GM12864 (cell line): Measurements from ENCODE around the gene MYH7B.

ENCODE experiments used
- DNase-seq: peaks from one replicate; pipeline ENCODE4 v3.0.0-alpha.2; 2011; ENCODE audit warnings: low read depth
- H3K4me3 ChIP-seq: 2 replicates; pipeline ENCODE4 v1.5.1; 2011; ENCODE audit warnings: mild to moderate bottlenecking, low read depth, low read length, control low read depth
- TF ChIP-seq, protein P1 (sequence below): IDR thresholded peaks from 2 replicates; pipeline ENCODE4 v1.5.1; 2011; ENCODE audit warnings: low read depth, mild to moderate bottlenecking, moderate library complexity, low read length, control low read depth, inconsistent platforms; ENCODE audit errors: missing control alignments

The MYH7B gene

DNA sequence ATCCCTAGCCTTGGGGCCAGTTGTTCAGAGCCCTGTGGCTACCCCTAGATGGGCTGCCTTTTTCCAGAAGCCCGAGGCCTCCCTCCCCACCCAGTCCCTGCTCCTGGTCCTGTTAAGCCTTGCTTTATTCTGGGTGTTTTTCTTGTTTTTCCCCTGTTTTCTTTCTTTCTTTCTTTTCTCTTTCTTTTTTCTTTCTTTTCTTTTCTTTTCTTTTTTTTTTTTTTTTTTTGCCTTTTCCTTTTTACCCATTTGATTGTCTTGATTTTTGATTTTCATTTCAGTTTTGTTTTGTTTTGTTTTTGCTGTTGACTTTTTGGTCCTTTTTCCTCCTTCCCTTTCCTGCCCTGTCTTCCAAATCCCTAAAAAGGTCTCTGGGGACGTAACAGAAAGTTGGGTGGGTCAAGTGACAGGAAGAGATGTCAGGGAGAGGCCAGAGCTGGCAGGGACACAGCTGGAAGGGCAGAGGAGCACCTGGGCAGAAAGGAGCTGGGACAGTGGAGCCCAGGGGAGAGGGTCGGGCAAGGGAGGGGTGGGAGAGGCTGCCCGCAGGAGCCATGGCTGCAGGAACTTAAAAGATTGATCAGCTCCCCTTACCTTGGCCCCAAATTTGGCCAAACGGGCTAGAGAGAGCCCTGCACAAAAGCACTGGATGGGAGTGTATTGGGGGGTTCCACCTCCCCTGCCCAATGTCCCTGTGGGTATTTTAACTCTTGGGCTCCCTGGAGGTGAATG lies 27.6 kb downstream of the MYH7B start:
- DNase-seq: no peak
- TF ChIP-seq, protein P1, sequence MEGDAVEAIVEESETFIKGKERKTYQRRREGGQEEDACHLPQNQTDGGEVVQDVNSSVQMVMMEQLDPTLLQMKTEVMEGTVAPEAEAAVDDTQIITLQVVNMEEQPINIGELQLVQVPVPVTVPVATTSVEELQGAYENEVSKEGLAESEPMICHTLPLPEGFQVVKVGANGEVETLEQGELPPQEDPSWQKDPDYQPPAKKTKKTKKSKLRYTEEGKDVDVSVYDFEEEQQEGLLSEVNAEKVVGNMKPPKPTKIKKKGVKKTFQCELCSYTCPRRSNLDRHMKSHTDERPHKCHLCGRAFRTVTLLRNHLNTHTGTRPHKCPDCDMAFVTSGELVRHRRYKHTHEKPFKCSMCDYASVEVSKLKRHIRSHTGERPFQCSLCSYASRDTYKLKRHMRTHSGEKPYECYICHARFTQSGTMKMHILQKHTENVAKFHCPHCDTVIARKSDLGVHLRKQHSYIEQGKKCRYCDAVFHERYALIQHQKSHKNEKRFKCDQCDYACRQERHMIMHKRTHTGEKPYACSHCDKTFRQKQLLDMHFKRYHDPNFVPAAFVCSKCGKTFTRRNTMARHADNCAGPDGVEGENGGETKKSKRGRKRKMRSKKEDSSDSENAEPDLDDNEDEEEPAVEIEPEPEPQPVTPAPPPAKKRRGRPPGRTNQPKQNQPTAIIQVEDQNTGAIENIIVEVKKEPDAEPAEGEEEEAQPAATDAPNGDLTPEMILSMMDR: no peak
- no peak overlapping the region for H3K4me3 ChIP-seq

DNA sequence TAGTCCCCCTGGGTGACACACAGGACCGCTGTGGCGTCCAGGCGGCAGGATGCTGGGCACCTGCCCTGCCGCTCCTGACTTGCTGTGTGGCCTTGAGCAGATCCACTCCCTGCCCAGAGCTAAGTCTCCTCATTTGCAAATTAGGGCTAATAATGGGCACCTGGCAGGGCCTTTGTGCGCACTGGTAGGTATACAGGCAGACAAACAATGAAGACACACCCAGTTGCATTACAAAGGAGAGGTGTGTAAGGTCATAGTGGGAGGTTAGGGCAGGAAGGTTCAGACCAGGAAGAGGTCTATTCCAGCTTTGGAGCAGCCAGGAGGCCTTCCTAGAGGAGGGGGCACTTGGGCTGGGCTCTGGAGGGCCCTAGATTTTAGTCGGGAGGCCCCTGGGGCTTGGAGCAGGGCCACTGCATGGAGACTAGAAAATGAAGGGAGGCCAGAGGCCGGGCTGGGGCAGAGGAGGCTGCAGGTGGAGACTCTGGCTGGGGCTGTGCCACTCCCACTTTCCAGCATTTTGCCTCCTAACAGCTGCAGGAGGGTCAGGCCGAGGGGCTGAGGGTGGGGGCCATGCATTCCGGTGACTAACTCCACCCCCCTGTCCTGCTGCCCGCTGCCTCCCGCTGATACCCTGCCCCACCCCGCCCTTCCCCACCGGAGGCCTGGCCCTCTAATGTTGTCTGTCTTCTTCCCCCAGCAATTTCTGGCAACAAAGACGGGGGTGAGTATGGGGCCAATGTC lies 28.5 kb downstream of the MYH7B start:
- H3K4me3 ChIP-seq: no peak overlapping the region
- TF ChIP-seq, protein P1: no peak
- no peak for DNase-seq

DNA sequence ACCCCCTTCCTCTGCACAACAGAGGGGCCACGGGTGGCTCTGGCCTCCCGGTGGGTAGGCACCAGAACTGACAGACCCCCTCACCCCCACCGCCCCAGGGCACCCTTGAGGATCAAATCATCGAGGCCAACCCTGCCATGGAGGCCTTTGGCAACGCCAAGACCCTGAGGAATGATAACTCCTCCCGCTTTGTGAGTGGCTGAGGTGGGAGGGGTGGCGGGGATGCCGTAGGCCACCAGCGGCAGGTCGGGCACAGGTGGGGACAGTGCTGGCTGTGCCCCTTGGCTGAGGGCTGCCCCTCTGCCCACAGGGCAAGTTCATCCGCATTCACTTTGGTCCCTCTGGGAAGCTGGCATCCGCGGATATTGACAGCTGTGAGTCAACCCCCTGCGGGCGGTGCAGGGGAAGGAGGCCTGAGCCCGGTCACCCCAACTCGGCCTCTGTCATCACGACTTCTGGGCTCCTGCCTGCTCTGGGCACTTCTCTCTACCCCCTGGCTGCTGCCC lies 29.1 kb downstream of the MYH7B start:
- TF ChIP-seq, protein P1: no peak
- no peak for DNase-seq
- H3K4me3 ChIP-seq: no peak overlapping the region

DNA sequence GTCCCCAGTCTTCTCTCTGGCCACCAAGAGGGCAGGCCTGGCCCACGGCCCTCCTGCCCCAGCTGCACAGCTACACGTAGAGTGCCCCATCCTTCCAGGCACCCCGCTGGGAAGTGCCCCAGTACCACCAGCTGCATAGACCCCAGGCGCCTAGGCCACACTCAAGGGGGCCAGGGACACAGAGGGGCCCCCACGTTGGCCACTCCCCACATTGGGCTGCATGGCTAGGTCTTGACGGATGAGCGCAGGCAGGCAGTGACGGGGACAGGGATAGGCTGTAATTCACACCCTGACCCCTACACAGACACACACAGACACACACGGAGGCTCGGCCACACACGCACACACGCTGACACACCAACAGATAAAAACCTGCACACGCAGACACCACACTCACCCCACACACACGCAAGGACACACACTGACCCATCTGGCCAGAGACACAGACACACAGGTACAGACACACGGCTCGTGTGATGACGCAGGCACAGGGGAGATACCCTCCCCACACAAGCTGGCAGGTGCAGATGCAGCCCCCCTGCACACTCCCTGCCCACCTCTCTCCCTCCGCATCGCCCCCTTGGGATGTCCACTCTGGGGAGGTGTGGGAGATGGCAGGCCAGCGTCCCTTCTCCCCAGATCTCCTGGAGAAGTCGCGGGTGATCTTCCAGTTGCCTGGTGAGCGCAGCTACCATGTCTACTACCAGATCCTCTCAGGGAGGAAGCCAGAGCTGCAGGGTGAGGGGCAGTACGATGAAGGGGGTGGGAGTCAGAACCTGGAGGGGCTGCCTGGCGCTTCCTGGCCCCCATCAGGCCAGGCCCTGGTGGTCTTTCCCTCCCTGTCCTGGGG lies 30.0 kb downstream of the MYH7B start:
- TF ChIP-seq, protein P1: no peak
- H3K4me3 ChIP-seq: no peak overlapping the region
- no peak for DNase-seq

DNA sequence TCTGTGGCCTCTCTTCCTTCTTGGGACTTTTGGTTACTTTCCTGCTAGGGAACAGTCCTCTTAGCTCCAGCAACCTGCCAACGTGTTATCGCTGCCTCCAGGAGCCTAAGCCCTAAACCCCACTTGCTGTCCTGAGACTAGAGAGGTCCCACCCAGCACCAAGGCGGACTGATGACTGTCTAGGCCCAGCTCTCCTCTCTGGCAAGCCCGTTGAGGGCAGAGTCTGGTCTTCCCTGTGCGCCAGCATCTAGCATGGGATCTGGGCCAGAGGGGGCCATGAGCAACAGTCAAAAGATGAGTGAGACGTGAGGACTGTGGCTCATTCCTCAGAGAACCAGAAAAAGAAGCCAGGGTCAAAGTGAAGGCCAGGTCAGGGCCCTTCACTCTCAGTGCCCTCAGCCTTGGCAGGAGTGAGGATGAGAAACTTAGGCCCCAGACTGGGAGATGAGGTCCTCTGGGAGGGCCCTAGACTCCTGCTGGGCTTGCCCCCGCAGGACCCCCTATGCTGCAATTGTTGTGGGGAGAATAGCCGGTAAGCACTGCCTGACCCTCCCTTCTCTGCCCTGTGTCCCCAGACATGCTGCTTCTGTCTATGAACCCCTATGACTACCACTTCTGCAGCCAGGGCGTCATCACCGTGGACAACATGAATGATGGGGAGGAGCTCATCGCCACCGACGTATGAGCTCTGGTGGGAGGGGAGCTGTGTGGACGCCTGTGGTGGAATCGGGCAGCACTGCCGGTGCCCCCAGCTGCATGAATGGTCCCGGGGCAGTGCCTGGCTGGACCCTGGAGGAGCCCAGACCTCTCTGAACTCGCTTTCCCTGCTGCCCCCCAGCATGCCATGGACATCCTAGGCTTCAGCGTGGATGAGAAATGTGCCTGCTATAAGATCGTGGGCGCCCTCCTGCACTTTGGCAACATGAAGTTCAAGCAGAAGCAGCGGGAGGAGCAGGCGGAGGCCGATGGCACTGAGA lies 30.9 kb downstream of the MYH7B start:
- no peak for DNase-seq
- no peak overlapping the region for H3K4me3 ChIP-seq
- TF ChIP-seq, protein P1: no peak
